BLaER1 treated with 17β-estradiol and CSF1 and Interleukin-3, amounts not matched to agents 10 nM and 100 nM (cell line): ENCODE data around the gene ZNF496.
"Not testable (repeated sequence)": the region's sequence is repeated elsewhere in the genome, so short reads cannot be mapped to it uniquely, and the experiment has no call there.

ENCODE experiments used
- H3K27ac ChIP-seq, 11 experiments: shearing (Covaris generic); formaldehyde crosslinking; 2 replicates each; pipeline ENCODE4 v1.8.1; 2022
- H3K27me3 ChIP-seq, 11 experiments: shearing (Covaris generic); formaldehyde crosslinking; 2 replicates each; pipeline ENCODE4 v1.8.1; 2022
- H3K36me3 ChIP-seq, 11 experiments: shearing (Covaris generic); formaldehyde crosslinking; 2 replicates each; pipeline ENCODE4 v1.8.1; 2022
- H3K4me1 ChIP-seq, 10 experiments: shearing (Covaris generic); formaldehyde crosslinking; 2 replicates each; pipeline ENCODE4 v1.8.1; 2022
- H3K4me2 ChIP-seq, 11 experiments: shearing (Covaris generic); formaldehyde crosslinking; 2 replicates each; pipeline ENCODE4 v1.8.1; 2022
- H3K4me3 ChIP-seq, 10 experiments: shearing (Covaris generic); formaldehyde crosslinking; 2 replicates each; pipeline ENCODE4 v1.8.1; 2022
- H3K9ac ChIP-seq, 11 experiments: shearing (Covaris generic); formaldehyde crosslinking; 2 replicates each; pipeline ENCODE4 v1.8.1; 2022
- H3K9me3 ChIP-seq, 11 experiments: shearing (Covaris generic); formaldehyde crosslinking; replicated peaks in 1 of 11; 2 replicates each; pipeline ENCODE4 v1.8.1; 2022
- H4K20me1 ChIP-seq, 11 experiments: shearing (Covaris generic); formaldehyde crosslinking; 2 replicates each; pipeline ENCODE4 v1.8.1; 2022
- Cebpa-rat ChIP-seq, 11 experiments: shearing (Covaris generic); IDR thresholded peaks; 2 replicates each; pipeline ENCODE4 v1.8.1; 2022

Gene ZNF496

GRCh38 chr1:247360991-247361731 lies 29.5 kb upstream of the ZNF496 start:
- peak overlapping the region in 3 of 11 experiments; percentile 22 to 41 (median 33); a peak in 5 of 22 replicates for H3K27ac ChIP-seq
- peaks cover 0 to 55% (median 30%) of the 10 kb centered on the region in 10 experiments; a peak in 16 of 20 replicates for H3K4me1 ChIP-seq
- peak overlapping the region in 5 of 11 experiments; percentile 2 to 68 (median 61); a peak in 8 of 22 replicates for H3K4me2 ChIP-seq
- peaks cover 21 to 30% (median 27%) of the 10 kb centered on the region in 11 experiments for H3K9me3 ChIP-seq
- peaks cover 0 to 8% (median 0%) of the 10 kb centered on the region in 11 experiments; a peak in 1 of 22 replicates for H3K36me3 ChIP-seq
- H4K20me1 ChIP-seq = no peaks in the 10 kb centered on the region
- H3K27me3 ChIP-seq = no peaks in the 10 kb centered on the region
- H3K4me3 ChIP-seq = no peak overlapping the region
- TF ChIP-seq Cebpa-rat (IDR thresholded peaks at IDR 0.05) = no peak
- peak overlapping the region in 1 of 11 experiments; percentile 10; a peak in 1 of 22 replicates for H3K9ac ChIP-seq

GRCh38 chr1:247360116-247360898 lies 28.6 kb upstream of the ZNF496 start:
- Histone ChIP-seq H3K4me2 (peak overlapping the region in 4 of 11 experiments; percentile 33 to 68 (median 64); a peak in 7 of 22 replicates), H3K27me3 (no peaks in the 10 kb centered on the region), H4K20me1 (no peaks in the 10 kb centered on the region), H3K27ac (peak overlapping the region in 3 of 11 experiments; percentile 22 to 41 (median 33); a peak in 5 of 22 replicates), H3K4me3 (no peak overlapping the region), H3K9ac (0 out of 22 replicates have a peak overlapping the region, but pooled peaks of 1 of the 11 experiments have one; percentile 10), H3K36me3 (no peaks in the 10 kb centered on the region), H3K4me1 (peaks cover 0 to 64% (median 38%) of the 10 kb centered on the region in 10 experiments; a peak in 16 of 20 replicates), H3K9me3 (peaks cover 12 to 21% (median 18%) of the 10 kb centered on the region in 11 experiments)
- TF ChIP-seq Cebpa-rat (IDR thresholded peaks at IDR 0.05) = no peak

GRCh38 chr1:247359559-247359958 lies 27.9 kb upstream of the ZNF496 start:
- no peak for TF ChIP-seq Cebpa-rat (IDR thresholded peaks at IDR 0.05)
- Histone ChIP-seq H3K9ac (no peak overlapping the region), H3K27me3 (no peaks in the 10 kb centered on the region), H3K27ac (peak overlapping the region in 1 of 11 experiments; percentile 1; a peak in 1 of 22 replicates), H3K4me1 (peaks cover 0 to 66% (median 39%) of the 10 kb centered on the region in 10 experiments; a peak in 16 of 20 replicates), H3K36me3 (no peaks in the 10 kb centered on the region), H3K9me3 (peaks cover 4 to 14% (median 11%) of the 10 kb centered on the region in 11 experiments), H3K4me2 (peak overlapping the region in 4 of 11 experiments; percentile 33 to 68 (median 64); a peak in 6 of 22 replicates), H3K4me3 (no peak overlapping the region), H4K20me1 (no peaks in the 10 kb centered on the region)

GRCh38 chr1:247358920-247359319 lies 27.3 kb upstream of the ZNF496 start:
- peaks cover 0 to 66% (median 39%) of the 10 kb centered on the region in 10 experiments; a peak in 16 of 20 replicates for H3K4me1 ChIP-seq
- H3K4me3 ChIP-seq = no peak overlapping the region
- peak overlapping the region in 5 of 11 experiments; percentile 44 to 68 (median 66); a peak in 9 of 22 replicates for H3K4me2 ChIP-seq
- peaks cover 0 to 8% (median 4%) of the 10 kb centered on the region in 11 experiments; a peak in 7 of 22 replicates for H3K9me3 ChIP-seq
- no peaks in the 10 kb centered on the region for H3K27me3 ChIP-seq
- no peaks in the 10 kb centered on the region for H3K36me3 ChIP-seq
- TF ChIP-seq Cebpa-rat (IDR thresholded peaks at IDR 0.05) = no peak
- no peak overlapping the region for H3K9ac ChIP-seq
- H3K27ac ChIP-seq = peak overlapping the region in 1 of 11 experiments; percentile 68; a peak in 2 of 22 replicates
- H4K20me1 ChIP-seq = no peaks in the 10 kb centered on the region

DNA sequence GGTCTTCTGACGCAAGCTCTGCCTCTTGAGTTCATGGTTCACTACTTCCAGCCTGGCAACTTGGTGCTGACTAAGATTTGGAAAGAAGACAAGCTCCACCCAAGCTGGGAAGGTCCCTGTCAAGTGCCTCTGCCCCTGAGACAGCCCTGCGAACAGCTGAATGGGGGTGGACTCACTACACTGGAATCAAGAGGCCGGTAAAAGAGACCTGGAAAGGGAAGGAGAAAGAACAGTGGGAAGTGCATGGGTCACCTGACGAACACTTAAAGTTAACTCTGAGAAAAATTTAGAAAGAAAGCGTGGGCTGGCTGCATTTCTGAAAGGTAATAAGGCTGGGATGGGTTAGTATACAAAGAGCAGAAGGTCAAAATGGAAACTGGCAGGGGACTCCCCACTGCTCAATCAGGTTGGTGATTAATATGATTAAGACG lies 26.1 kb upstream of the ZNF496 start:
- Histone ChIP-seq H3K27ac (peak overlapping the region in 7 of 11 experiments; percentile 2 to 68 (median 31); a peak in 10 of 22 replicates), H3K36me3 (no peaks in the 10 kb centered on the region), H3K9me3 (peaks cover 2 to 7% (median 6%) of the 10 kb centered on the region in 11 experiments; a peak in 18 of 22 replicates), H3K27me3 (no peaks in the 10 kb centered on the region), H3K4me2 (peak overlapping the region in 8 of 11 experiments; percentile 13 to 68 (median 52); a peak in 13 of 22 replicates), H3K9ac (no peak overlapping the region), H3K4me1 (peaks cover 0 to 66% (median 39%) of the 10 kb centered on the region in 10 experiments; a peak in 16 of 20 replicates), H3K4me3 (no peak overlapping the region), H4K20me1 (no peaks in the 10 kb centered on the region)
- peak in 7 of 11 experiments; percentile 33 to 70 (median 52); a peak in 6 of 22 replicates for TF ChIP-seq Cebpa-rat (IDR thresholded peaks at IDR 0.05)

DNA sequence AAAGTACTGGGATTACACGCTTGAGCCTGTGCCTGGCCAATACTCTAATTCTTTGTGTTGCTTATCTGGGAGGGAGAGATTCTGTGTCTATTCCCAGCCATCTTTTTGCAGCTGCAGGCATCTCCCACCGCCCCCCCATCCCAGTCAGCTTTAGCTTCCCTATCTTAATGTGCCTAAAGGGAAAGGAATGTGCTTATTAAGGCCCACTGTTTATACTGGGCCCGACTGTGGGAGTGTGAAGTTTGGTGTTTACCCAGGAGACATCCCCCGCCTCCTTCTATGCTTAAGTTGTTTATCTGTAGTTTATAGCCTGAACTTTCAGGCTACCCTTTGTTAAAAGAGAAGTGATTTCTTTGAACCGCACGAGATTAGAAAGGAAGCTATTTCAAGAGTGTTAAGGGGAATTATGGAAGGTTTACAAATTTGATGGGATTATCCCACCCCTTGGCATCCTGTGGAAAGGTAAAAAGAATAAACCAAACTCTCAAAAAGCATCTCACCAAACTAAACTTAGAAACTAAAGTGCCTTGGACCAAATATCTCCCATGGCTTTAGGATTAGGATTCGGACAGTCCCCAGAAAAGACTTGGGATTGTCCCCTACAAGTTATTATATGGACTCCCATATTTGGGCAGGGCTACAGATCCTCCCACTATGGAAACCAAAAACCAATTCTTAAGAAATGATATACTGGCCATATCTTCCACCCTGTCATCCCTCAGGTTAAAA lies 25.5 kb upstream of the ZNF496 start:
- H3K4me2 ChIP-seq = peak overlapping the region in 9 of 11 experiments; percentile 10 to 68 (median 44); a peak in 14 of 22 replicates
- no peak overlapping the region for H3K4me3 ChIP-seq
- H4K20me1 ChIP-seq = no peaks in the 10 kb centered on the region
- peak overlapping the region in 8 of 11 experiments; percentile 31 to 68 (median 48); a peak in 13 of 22 replicates for H3K27ac ChIP-seq
- H3K9me3 ChIP-seq = peaks cover 8 to 13% (median 12%) of the 10 kb centered on the region in 11 experiments
- no peaks in the 10 kb centered on the region for H3K36me3 ChIP-seq
- TF ChIP-seq Cebpa-rat (IDR thresholded peaks at IDR 0.05) = no peak; a peak in 2 of 22 replicates
- H3K9ac ChIP-seq = no peak overlapping the region
- H3K27me3 ChIP-seq = no peaks in the 10 kb centered on the region
- H3K4me1 ChIP-seq = peaks cover 0 to 66% (median 39%) of the 10 kb centered on the region in 10 experiments; a peak in 16 of 20 replicates

DNA sequence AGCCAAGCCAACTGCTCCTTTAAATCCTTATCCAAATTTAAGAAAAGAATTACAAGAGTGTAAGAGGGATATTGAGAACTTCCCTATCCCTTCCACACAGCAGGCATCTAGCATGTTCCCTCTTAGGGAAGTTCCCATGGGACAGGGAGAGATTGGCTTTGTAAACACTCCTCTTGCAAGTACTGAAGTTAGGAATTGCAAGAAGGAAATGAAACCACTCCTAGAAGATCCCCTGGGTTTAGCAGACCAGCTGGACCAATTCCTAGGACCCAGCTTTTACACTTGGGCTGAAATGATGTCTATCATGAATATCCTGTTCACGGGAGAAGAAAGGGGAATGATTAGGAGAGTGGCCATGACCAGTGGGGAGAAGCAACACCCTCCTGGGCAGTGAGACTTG lies 23.5 kb upstream of the ZNF496 start:
- not testable (repeated sequence) for H3K27ac ChIP-seq, H3K4me3 ChIP-seq, H3K9ac ChIP-seq, H3K36me3 ChIP-seq, H3K27me3 ChIP-seq, H4K20me1 ChIP-seq
- H3K9me3 ChIP-seq = peaks cover 16 to 33% (median 26%) of the 10 kb centered on the region in 11 experiments
- peaks cover 0 to 51% (median 34%) of the 10 kb centered on the region in 10 experiments; a peak in 16 of 20 replicates for H3K4me1 ChIP-seq
- H3K4me2 ChIP-seq = peak overlapping the region in 5 of 11 experiments; percentile 1 to 61 (median 13); a peak in 4 of 22 replicates

DNA sequence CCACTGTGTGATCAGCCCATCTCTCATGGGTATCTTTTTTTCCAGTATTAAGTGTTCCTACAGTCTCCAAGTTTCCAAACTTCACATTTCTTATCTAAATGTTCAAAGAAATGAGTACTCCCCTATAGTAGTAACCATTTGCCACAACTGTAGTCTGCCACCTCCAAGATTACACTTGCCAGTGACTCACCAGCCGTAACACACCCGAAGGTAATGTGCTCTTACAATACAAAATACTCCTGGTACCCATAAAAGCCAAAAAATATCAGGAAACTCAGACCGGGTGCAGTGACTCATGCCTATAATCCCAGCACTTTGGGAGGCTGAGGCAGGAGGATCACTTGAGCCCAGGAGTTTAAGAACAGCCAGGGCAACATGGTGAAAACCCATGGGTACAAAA lies 20.5 kb upstream of the ZNF496 start:
- H3K27me3 ChIP-seq = no peaks in the 10 kb centered on the region
- no peak overlapping the region for H3K27ac ChIP-seq
- H4K20me1 ChIP-seq = no peaks in the 10 kb centered on the region
- TF ChIP-seq Cebpa-rat (IDR thresholded peaks at IDR 0.05) = no peak
- 0 out of 22 replicates have a peak, but pooled peaks cover 0 to 5% (median 0%) of the 10 kb centered on the region in 11 experiments for H3K36me3 ChIP-seq
- H3K9ac ChIP-seq = no peak overlapping the region
- peaks cover 0 to 21% (median 14%) of the 10 kb centered on the region in 10 experiments; a peak in 16 of 20 replicates for H3K4me1 ChIP-seq
- H3K4me3 ChIP-seq = no peak overlapping the region
- H3K9me3 ChIP-seq = peaks cover 22 to 50% (median 37%) of the 10 kb centered on the region in 11 experiments
- H3K4me2 ChIP-seq = no peak overlapping the region
